Heart right ventricle (tissue), 16 donors: ENCODE measurements around the gene FOXF2. TPM values are rescaled to one million over a fixed set of nuclear protein-coding genes. Genes with fewer than 3 reads are reported as not detected.
A peak's percentile ranks its signal among the peaks of the same experiment; 100 is the strongest.

Experiments used
- ATAC-seq, 8 donors: fragments of 200-7000 bp; cut with Tn5 transposase; one replicate each; pipeline ENCODE4 v1.9.1; 2020; ENCODE audit warnings: mild to moderate bottlenecking in 8 of 8, moderate library complexity in 8 of 8, moderate number of reproducible peaks in 1 of 8
- DNase-seq, 2 donors: peaks; one replicate each; pipeline ENCODE4 v3.0.0-alpha.2; 2020
- H3K27ac ChIP-seq, 10 donors: fragments of 200-600 bp; sonication (generic) in 2 of 10; one replicate each; pipeline versions ENCODE4 v1.5.0 to v1.8.0; 2020 to 2022; ENCODE audit warnings: mild to moderate bottlenecking in 3 of 10
- H3K27me3 ChIP-seq, 7 donors: fragments of 200-600 bp; one replicate each; pipeline ENCODE4 v1.8.0; 2021 to 2022; ENCODE audit warnings: mild to moderate bottlenecking in 2 of 7
- H3K36me3 ChIP-seq, 9 donors: fragments of 200-600 bp; sonication (generic) in 1 of 9; one replicate each; pipeline versions ENCODE4 v1.5.0 to v1.8.0; 2020 to 2022; ENCODE audit warnings: mild to moderate bottlenecking in 2 of 9
- H3K4me1 ChIP-seq, 9 donors: fragments of 200-600 bp; sonication (generic) in 1 of 9; one replicate each; pipeline versions ENCODE4 v1.5.0 to v1.8.0; 2020 to 2022; ENCODE audit warnings: mild to moderate bottlenecking in 4 of 9
- H3K4me3 ChIP-seq, 10 donors: fragments of 200-600 bp; sonication (generic) in 2 of 10; one replicate each; pipeline versions ENCODE4 v1.5.0 to v1.8.0; 2020 to 2022; ENCODE audit warnings: mild to moderate bottlenecking in 7 of 10, moderate library complexity in 2 of 10
- H3K9me3 ChIP-seq, 11 donors: fragments of 200-600 bp in 10 of 11; sonication (generic) in 2 of 11; one replicate each; pipeline versions ENCODE4 v1.5.0 to v1.8.0; 2013 to 2022; ENCODE audit warnings: mild to moderate bottlenecking in 2 of 11, control low read depth in 1 of 11, moderate library complexity in 1 of 11
- WGBS, 2 donors: extraction: QIAGEN DNeasy Blood & Tissue Kit; methylation state at CpG; one replicate each; pipeline ENCODE4 v1.1.7; 2013; ENCODE audit warnings: inconsistent platforms in 1 of 2; 5-methylcytosine and 5-hydroxymethylcytosine counted together
- intact Hi-C, 10 donors: fragments of 100-400 bp; cut with DNase I; formaldehyde crosslinking; loops; one replicate each; pipeline versions ENCODE4 v1.11.1 to v1.14.2; 2022
- polyA plus RNA-seq, 2 donors: library from polyadenylated mRNA; stranded (reverse); fragments of 200-250 nt; gene quantifications; one replicate each; pipeline ENCODE4 v1.2.3, GENCODE V29; 2013
- total RNA-seq, 10 donors: library from RNA; stranded (reverse); fragmentation: NEBNext Ultra II Directional in 3 of 10; extraction: Animal tissue kit (Norgen Biotek cat#: 25700) in 3 of 10; gene quantifications; one replicate each; pipeline versions ENCODE4 v1.2.1 to v1.2.4, GENCODE V29; 2021 to 2023
- TF ChIP-seq, protein P1 (sequence below), 9 donors: fragments of 200-600 bp; sonication (generic) in 2 of 9; IDR thresholded peaks; one replicate each; pipeline versions ENCODE4 v1.5.0 to v1.8.0; 2021 to 2022; ENCODE audit warnings: antibody characterized with exemption in 9 of 9, mild to moderate bottlenecking in 5 of 9, moderate library complexity in 1 of 9
- donor health status: Arrhythmogenic right ventricular cardiomyopathy.
- donor health status: ischemic (EF 13 %, LVEDD 7.1; RV severe dilation, severe dysfunction).
- donor health status: healthy with polysubstance abuse.
- donor health status: DM: no; HTN: yes; CAD: no.
- donor health status: DM: no; HTN: no; CAD: no.
- donor health status: ischemic (EF 25% LVEDD 6.9; RV normal size, moderate dysfunction).
- donor health status: ischemic (EF 25% LVEDD 5.7; RV mildly dilated, moderate dysfunction).
- donor health status: healthy.
- donor health status: DM: yes; HTN: yes; CAD: no.
- donor health status: Ischemic cardiomyopathy.
- donor health status: ischemic (EF 35%, LVEDD 5.7; RV mildly dilated, moderate dysfunction).
- donor health status: nonischemic (EF 11% LVEDD 7.7; RV severe dilation, severe dysfunction).
- donor health status: DM: yes; HTN: yes; CAD: no.
- donor health status: PGD.
- donor health status: ischemic (EF 29% LVEDD 5.4; RV normal size, mild dysfunction).
- donor health status: nonischemic (EF 23%, LVEDD 6.1; RV moderate dilation, normal function).

The FOXF2 gene
- total and polyA plus RNA-seq, 12 donors, result 0.10 to 0.18 (median 0.15) TPM; not detected in 3

GRCh38 chr6:1379017-1379787 lies 10.2 kb upstream of the FOXF2 start:
- peak overlapping the region in 2 of 10 donors; percentile 14 to 24 for H3K4me3 ChIP-seq
- ATAC-seq (no peak), DNase-seq (no peak)
- 3% methylated on average over 60 of the region's 60 CpGs for WGBS, 2 donors
- peaks cover 8 to 54% (median 40%) of the 10 kb centered on the region in 9 donors for H3K4me1 ChIP-seq
- H3K27me3 ChIP-seq, result peaks cover 65 to 100% (median 100%) of the 10 kb centered on the region in 7 donors
- TF ChIP-seq, protein P1, sequence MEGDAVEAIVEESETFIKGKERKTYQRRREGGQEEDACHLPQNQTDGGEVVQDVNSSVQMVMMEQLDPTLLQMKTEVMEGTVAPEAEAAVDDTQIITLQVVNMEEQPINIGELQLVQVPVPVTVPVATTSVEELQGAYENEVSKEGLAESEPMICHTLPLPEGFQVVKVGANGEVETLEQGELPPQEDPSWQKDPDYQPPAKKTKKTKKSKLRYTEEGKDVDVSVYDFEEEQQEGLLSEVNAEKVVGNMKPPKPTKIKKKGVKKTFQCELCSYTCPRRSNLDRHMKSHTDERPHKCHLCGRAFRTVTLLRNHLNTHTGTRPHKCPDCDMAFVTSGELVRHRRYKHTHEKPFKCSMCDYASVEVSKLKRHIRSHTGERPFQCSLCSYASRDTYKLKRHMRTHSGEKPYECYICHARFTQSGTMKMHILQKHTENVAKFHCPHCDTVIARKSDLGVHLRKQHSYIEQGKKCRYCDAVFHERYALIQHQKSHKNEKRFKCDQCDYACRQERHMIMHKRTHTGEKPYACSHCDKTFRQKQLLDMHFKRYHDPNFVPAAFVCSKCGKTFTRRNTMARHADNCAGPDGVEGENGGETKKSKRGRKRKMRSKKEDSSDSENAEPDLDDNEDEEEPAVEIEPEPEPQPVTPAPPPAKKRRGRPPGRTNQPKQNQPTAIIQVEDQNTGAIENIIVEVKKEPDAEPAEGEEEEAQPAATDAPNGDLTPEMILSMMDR (IDR thresholded peaks at IDR 0.05), result no peak
- no peak overlapping the region for H3K27ac ChIP-seq
- intact Hi-C loops, result loop anchor here in 2 of 10 donors (1.0 to 10.0 kb wide), 2 partner anchors 464 to 580 kb away; no protein-coding TSS in a partner anchor
- H3K36me3 ChIP-seq, result no peaks in the 10 kb centered on the region
- no peaks in the 10 kb centered on the region for H3K9me3 ChIP-seq

DNA sequence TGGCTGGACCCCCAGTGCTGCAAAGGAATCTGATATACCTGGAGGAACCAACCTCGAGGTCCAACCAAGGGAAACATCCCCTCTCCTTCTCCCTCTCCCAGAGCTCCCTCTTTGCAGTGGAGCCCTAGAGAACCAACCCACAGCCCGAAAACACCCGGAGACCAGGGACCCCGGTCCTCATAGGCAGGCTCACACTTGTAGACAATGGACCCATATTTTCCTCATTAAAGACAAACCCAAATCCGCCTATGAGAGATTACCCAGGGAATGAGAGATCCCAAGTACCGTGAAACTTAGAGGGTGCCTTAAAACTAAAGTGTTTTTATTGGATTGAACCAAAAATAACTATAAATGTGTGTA lies 9.6 kb upstream of the FOXF2 start:
- intact Hi-C loops, result loop anchor here (1.0 to 10.0 kb wide), 11 partner anchors 265 to 787 kb away; no protein-coding TSS in a partner anchor
- Histone ChIP-seq H3K9me3 (no peaks in the 10 kb centered on the region), H3K4me3 (no peak overlapping the region), H3K36me3 (no peaks in the 10 kb centered on the region), H3K4me1 (peaks cover 8 to 59% (median 40%) of the 10 kb centered on the region in 9 donors), H3K27ac (no peak overlapping the region), H3K27me3 (peaks cover 67 to 100% (median 100%) of the 10 kb centered on the region in 7 donors)
- 4 to 5% methylated on average over 6 of the region's 6 CpGs for WGBS, 2 donors
- ATAC-seq (no peak), DNase-seq (no peak)
- TF ChIP-seq, protein P1 (IDR thresholded peaks at IDR 0.05), result no peak

GRCh38 chr6:1380625-1381427 lies 8.6 kb upstream of the FOXF2 start:
- ATAC-seq (no peak), DNase-seq (no peak)
- peak overlapping the region in 1 of 10 donors; percentile 21 for H3K4me3 ChIP-seq
- no peaks in the 10 kb centered on the region for H3K9me3 ChIP-seq
- no peak overlapping the region for H3K27ac ChIP-seq
- H3K27me3 ChIP-seq, result peaks cover 67 to 100% (median 100%) of the 10 kb centered on the region in 7 donors
- 7% methylated on average over 20 of the region's 20 CpGs for WGBS, 2 donors
- peaks cover 8 to 59% (median 40%) of the 10 kb centered on the region in 9 donors for H3K4me1 ChIP-seq
- TF ChIP-seq, protein P1 (IDR thresholded peaks at IDR 0.05), result no peak
- intact Hi-C loops, result loop anchor here (1.0 to 10.0 kb wide), 12 partner anchors 266 to 789 kb away; no protein-coding TSS in a partner anchor
- no peaks in the 10 kb centered on the region for H3K36me3 ChIP-seq
